Measurements from ENCODE around the gene ALS2. TPM values are rescaled to one million over a fixed set of nuclear protein-coding genes. Genes with fewer than 3 reads are reported as not detected.

The ALS2 gene
- total RNA-seq, 1 experiment from 2014 or later, result 28.1 TPM

DNA sequence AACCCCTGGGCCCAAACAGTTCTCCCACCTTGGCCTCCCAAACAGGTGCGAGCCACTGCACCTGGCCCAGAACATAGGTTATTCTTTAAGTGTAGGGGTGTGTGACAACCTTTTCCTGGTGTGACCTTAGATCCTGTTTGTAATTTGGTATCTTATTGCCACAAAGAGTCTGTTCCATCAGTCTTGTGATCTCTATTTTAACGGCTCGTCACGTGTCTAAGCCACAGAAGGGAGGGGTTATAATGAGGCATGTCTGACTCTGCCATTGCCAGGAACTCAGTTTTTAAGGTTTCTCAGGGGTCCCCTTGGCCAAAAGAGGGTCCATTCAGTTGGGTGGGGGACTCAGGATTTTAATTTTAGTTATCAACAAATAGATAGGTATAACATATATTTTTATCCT, 4.4 kb upstream of the ALS2 start:
- Histone ChIP-seq H3K9ac (ENCODE audit: low read length) (no peak overlapping the region), H3K79me2 (ENCODE audit: insufficient read depth, low read length) (peaks cover 5% of the 10 kb centered on the region), H3K27ac (ENCODE audit: low read depth, low read length) (no peak overlapping the region), H3K9me3 (ENCODE audit: control insufficient read depth in 1 of 2, insufficient read depth in 1 of 2, low read depth in 1 of 2, low read length in 2 of 2) (no peaks in the 10 kb centered on the region), H3K4me2 (ENCODE audit: low read length) (no peak overlapping the region), H3K9me2 (ENCODE audit: insufficient read depth) (no peaks in the 10 kb centered on the region), H3K36me3 (ENCODE audit: control insufficient read depth in 1 of 2, insufficient read depth in 2 of 2, low read length in 2 of 2) (no peaks in the 10 kb centered on the region), H2AFZ (ENCODE audit: low read depth, low read length, poor library complexity, severe bottlenecking) (no peak overlapping the region), H4K20me1 (ENCODE audit: insufficient read depth) (no peaks in the 10 kb centered on the region), H3K4me3 (replicated peaks in 1 of 2; ENCODE audit: low read depth in 1 of 2, low read length in 2 of 2) (no peak overlapping the region), H3K4me1 (ENCODE audit: control insufficient read depth in 1 of 2, insufficient read depth in 2 of 2, low read length in 2 of 2) (peaks cover 0 to 7% of the 10 kb centered on the region in 2 experiments; a peak in 2 of 4 replicates), H3K27me3 (ENCODE audit: insufficient read depth, low read length) (no peaks in the 10 kb centered on the region)
- CTCF ChIA-PET, result no interaction called here
- no peak for ATAC-seq
- BruUV-seq (replicated peaks), result no TSS peak
- intact Hi-C loops (cut with micrococcal nuclease), result no loop called here
- RAD21 ChIA-PET (ENCODE audit: low non-redundant PET in 1 of 2, low total read pairs in 2 of 2, uncharacterized antibody in 2 of 2, unreplicated experiment in 2 of 2), result no interaction called here
- DNase-seq (ENCODE audit: low read depth, low spot score), result no peak
- TF ChIP-seq, protein P1, sequence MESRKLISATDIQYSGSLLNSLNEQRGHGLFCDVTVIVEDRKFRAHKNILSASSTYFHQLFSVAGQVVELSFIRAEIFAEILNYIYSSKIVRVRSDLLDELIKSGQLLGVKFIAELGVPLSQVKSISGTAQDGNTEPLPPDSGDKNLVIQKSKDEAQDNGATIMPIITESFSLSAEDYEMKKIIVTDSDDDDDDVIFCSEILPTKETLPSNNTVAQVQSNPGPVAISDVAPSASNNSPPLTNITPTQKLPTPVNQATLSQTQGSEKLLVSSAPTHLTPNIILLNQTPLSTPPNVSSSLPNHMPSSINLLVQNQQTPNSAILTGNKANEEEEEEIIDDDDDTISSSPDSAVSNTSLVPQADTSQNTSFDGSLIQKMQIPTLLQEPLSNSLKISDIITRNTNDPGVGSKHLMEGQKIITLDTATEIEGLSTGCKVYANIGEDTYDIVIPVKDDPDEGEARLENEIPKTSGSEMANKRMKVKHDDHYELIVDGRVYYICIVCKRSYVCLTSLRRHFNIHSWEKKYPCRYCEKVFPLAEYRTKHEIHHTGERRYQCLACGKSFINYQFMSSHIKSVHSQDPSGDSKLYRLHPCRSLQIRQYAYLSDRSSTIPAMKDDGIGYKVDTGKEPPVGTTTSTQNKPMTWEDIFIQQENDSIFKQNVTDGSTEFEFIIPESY (IDR thresholded peaks at IDR 0.05; ENCODE audit: extremely low read depth, insufficient replicate concordance, low read length), result no peak
- TF ChIP-seq, protein P2, sequence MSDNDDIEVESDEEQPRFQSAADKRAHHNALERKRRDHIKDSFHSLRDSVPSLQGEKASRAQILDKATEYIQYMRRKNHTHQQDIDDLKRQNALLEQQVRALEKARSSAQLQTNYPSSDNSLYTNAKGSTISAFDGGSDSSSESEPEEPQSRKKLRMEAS (IDR thresholded peaks at IDR 0.05), result no peak
- TF ChIP-seq ELF1 (IDR thresholded peaks at IDR 0.05; ENCODE audit: borderline replicate concordance, low read depth), result no peak
- POLR2A ChIA-PET, result no interaction called here

DNA sequence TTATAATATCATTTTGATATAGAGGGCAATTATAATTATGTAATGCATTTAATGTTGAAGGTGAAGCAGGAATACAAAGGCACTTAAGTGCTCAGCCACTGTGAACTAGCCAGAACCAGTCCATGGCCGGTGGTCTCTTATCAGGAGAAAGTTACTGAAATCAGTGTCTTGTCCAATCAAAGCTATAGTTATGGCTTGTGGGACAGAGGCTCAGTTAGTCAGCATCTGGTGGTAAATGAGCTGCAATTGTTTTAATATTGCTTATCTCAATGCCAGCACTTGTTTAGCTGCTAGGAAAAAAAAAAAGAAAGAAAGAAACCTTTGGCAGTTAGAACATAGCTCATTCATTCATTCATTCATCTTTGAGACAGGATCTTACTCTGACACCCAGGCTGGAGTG, 3.8 kb upstream of the ALS2 start:
- Histone ChIP-seq H3K9ac (ENCODE audit: low read length) (no peak overlapping the region), H3K79me2 (ENCODE audit: insufficient read depth, low read length) (peaks cover 10% of the 10 kb centered on the region), H3K36me3 (ENCODE audit: control insufficient read depth in 1 of 2, insufficient read depth in 2 of 2, low read length in 2 of 2) (no peaks in the 10 kb centered on the region), H3K27ac (ENCODE audit: low read depth, low read length) (no peak overlapping the region), H2AFZ (ENCODE audit: low read depth, low read length, poor library complexity, severe bottlenecking) (no peak overlapping the region), H3K4me3 (replicated peaks in 1 of 2; ENCODE audit: low read depth in 1 of 2, low read length in 2 of 2) (no peak overlapping the region), H4K20me1 (ENCODE audit: insufficient read depth) (no peaks in the 10 kb centered on the region; the same call in 1 of the 2 replicates), H3K27me3 (ENCODE audit: insufficient read depth, low read length) (no peaks in the 10 kb centered on the region), H3K9me3 (ENCODE audit: control insufficient read depth in 1 of 2, insufficient read depth in 1 of 2, low read depth in 1 of 2, low read length in 2 of 2) (no peaks in the 10 kb centered on the region), H3K9me2 (ENCODE audit: insufficient read depth) (no peaks in the 10 kb centered on the region), H3K4me2 (ENCODE audit: low read length) (no peak overlapping the region), H3K4me1 (ENCODE audit: control insufficient read depth in 1 of 2, insufficient read depth in 2 of 2, low read length in 2 of 2) (peaks cover 1 to 11% of the 10 kb centered on the region in 2 experiments; a peak in 3 of 4 replicates)
- ATAC-seq, result no peak
- POLR2A ChIA-PET, result no interaction called here
- intact Hi-C loops (cut with micrococcal nuclease), result no loop called here
- no peak for DNase-seq (ENCODE audit: low read depth, low spot score)
- BruUV-seq (replicated peaks), result no TSS peak
- RAD21 ChIA-PET (ENCODE audit: low non-redundant PET in 1 of 2, low total read pairs in 2 of 2, uncharacterized antibody in 2 of 2, unreplicated experiment in 2 of 2), result no interaction called here
- CTCF ChIA-PET, result no interaction called here
- TF ChIP-seq, protein P3, sequence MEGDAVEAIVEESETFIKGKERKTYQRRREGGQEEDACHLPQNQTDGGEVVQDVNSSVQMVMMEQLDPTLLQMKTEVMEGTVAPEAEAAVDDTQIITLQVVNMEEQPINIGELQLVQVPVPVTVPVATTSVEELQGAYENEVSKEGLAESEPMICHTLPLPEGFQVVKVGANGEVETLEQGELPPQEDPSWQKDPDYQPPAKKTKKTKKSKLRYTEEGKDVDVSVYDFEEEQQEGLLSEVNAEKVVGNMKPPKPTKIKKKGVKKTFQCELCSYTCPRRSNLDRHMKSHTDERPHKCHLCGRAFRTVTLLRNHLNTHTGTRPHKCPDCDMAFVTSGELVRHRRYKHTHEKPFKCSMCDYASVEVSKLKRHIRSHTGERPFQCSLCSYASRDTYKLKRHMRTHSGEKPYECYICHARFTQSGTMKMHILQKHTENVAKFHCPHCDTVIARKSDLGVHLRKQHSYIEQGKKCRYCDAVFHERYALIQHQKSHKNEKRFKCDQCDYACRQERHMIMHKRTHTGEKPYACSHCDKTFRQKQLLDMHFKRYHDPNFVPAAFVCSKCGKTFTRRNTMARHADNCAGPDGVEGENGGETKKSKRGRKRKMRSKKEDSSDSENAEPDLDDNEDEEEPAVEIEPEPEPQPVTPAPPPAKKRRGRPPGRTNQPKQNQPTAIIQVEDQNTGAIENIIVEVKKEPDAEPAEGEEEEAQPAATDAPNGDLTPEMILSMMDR (IDR thresholded peaks at IDR 0.05 in 2 of 3, conservative IDR thresholded peaks at IDR 0.05 in 1 of 3; ENCODE audit: borderline replicate concordance in 1 of 3, insufficient read depth in 1 of 3, low read depth in 2 of 3, low read length in 2 of 3), result no peak
- TF ChIP-seq RAD21 (IDR thresholded peaks at IDR 0.05; ENCODE audit: low read depth), result no peak
- TF ChIP-seq JUND (IDR thresholded peaks at IDR 0.05), result no peak
- TF ChIP-seq EZH2 (IDR thresholded peaks at IDR 0.05), result no peak
- no peak for TF ChIP-seq SRF (IDR thresholded peaks at IDR 0.05; ENCODE audit: low read depth)
- TF ChIP-seq TCF7L2 (IDR thresholded peaks at IDR 0.05; ENCODE audit: borderline replicate concordance, extremely low read depth, insufficient read depth, insufficient read length), result no peak
- no peak for TF ChIP-seq YY1 (IDR thresholded peaks at IDR 0.05; ENCODE audit: extremely low read depth, insufficient replicate concordance, low read depth, low read length)
- no peak for TF ChIP-seq CBX3 (IDR thresholded peaks at IDR 0.05; ENCODE audit: low read depth)
- TF ChIP-seq FOSL1 (IDR thresholded peaks at IDR 0.05; ENCODE audit: low read depth), result no peak
- no peak for TF ChIP-seq ZFX (IDR thresholded peaks at IDR 0.05)
- TF ChIP-seq, protein P4, sequence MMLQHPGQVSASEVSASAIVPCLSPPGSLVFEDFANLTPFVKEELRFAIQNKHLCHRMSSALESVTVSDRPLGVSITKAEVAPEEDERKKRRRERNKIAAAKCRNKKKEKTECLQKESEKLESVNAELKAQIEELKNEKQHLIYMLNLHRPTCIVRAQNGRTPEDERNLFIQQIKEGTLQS (IDR thresholded peaks at IDR 0.05), result no peak
- no peak for TF ChIP-seq CEBPB (IDR thresholded peaks at IDR 0.05; ENCODE audit: low read depth)
- no peak for TF ChIP-seq ELF1 (IDR thresholded peaks at IDR 0.05; ENCODE audit: borderline replicate concordance, low read depth)
- no peak for TF ChIP-seq EGR1 (IDR thresholded peaks at IDR 0.05; ENCODE audit: low read depth)
- TF ChIP-seq POLR2AphosphoS5 (IDR thresholded peaks at IDR 0.05; ENCODE audit: low read depth, low read length), result no peak
- no peak for TF ChIP-seq POLR2A (IDR thresholded peaks at IDR 0.05; ENCODE audit: borderline replicate concordance, extremely low read depth, insufficient read depth, insufficient read length)
